ENCODE results near the gene TBC1D22A.

DNA sequence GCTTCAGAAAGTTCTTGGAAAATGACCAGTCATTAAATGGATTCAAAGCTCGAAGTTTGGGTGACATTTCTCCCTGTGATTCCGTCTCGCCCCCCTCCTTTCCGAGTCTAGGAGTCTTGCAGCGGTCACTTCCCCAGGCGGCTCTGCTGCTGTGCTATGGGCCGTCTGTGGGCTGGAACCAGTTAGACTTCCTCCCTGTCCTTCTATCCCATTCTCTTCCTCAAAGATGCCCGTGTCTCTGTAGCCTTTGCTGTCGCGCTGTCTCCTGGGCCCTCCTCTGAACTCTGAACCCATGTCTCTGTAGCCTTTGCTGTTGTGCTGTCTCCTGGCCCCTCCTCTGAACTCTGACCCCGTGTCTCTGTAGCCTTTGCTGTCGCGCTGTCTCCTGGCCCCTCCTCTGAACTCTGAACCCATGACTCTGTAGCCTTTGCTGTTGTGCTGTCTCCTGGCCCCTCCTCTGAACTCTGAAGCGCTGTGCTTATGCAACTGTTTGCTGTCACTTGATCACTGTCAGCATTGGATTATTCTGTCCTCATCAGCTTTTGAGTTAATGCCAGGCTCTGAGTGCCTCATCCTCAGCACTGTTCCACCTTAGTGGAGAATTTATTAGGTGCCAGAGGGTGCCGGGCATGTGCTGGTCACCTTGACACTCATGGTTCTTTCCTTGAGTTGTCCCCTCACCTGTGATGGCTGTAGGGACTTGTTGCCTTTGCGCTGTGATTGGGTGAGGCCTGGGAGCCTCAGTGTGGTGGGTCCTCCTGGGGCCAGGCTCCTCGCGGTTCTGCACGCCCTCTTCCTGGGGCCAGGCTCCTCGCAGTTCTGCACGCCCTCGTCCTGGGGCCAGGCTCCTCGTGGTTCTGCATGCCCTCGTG is 173.3 kb downstream of the TBC1D22A start:
- TF ChIP-seq, protein P1, sequence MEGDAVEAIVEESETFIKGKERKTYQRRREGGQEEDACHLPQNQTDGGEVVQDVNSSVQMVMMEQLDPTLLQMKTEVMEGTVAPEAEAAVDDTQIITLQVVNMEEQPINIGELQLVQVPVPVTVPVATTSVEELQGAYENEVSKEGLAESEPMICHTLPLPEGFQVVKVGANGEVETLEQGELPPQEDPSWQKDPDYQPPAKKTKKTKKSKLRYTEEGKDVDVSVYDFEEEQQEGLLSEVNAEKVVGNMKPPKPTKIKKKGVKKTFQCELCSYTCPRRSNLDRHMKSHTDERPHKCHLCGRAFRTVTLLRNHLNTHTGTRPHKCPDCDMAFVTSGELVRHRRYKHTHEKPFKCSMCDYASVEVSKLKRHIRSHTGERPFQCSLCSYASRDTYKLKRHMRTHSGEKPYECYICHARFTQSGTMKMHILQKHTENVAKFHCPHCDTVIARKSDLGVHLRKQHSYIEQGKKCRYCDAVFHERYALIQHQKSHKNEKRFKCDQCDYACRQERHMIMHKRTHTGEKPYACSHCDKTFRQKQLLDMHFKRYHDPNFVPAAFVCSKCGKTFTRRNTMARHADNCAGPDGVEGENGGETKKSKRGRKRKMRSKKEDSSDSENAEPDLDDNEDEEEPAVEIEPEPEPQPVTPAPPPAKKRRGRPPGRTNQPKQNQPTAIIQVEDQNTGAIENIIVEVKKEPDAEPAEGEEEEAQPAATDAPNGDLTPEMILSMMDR (IDR thresholded peaks at IDR 0.05 in 2 of 3, conservative IDR thresholded peaks at IDR 0.05 in 1 of 3; ENCODE audit: borderline replicate concordance in 1 of 3, insufficient read depth in 1 of 3, low read depth in 2 of 3, low read length in 2 of 3), result no peak
- no peak for TF ChIP-seq EGR1 (IDR thresholded peaks at IDR 0.05; ENCODE audit: low read depth)
- no peak for TF ChIP-seq EZH2phosphoT487 (IDR thresholded peaks at IDR 0.05; ENCODE audit: borderline replicate concordance)
- TF ChIP-seq EZH2 (IDR thresholded peaks at IDR 0.05), result no peak
- TF ChIP-seq CEBPB (IDR thresholded peaks at IDR 0.05; ENCODE audit: low read depth), result no peak
- TF ChIP-seq POLR2A (IDR thresholded peaks at IDR 0.05; ENCODE audit: borderline replicate concordance, extremely low read depth, insufficient read depth, insufficient read length), result no peak
- TF ChIP-seq, protein P2, sequence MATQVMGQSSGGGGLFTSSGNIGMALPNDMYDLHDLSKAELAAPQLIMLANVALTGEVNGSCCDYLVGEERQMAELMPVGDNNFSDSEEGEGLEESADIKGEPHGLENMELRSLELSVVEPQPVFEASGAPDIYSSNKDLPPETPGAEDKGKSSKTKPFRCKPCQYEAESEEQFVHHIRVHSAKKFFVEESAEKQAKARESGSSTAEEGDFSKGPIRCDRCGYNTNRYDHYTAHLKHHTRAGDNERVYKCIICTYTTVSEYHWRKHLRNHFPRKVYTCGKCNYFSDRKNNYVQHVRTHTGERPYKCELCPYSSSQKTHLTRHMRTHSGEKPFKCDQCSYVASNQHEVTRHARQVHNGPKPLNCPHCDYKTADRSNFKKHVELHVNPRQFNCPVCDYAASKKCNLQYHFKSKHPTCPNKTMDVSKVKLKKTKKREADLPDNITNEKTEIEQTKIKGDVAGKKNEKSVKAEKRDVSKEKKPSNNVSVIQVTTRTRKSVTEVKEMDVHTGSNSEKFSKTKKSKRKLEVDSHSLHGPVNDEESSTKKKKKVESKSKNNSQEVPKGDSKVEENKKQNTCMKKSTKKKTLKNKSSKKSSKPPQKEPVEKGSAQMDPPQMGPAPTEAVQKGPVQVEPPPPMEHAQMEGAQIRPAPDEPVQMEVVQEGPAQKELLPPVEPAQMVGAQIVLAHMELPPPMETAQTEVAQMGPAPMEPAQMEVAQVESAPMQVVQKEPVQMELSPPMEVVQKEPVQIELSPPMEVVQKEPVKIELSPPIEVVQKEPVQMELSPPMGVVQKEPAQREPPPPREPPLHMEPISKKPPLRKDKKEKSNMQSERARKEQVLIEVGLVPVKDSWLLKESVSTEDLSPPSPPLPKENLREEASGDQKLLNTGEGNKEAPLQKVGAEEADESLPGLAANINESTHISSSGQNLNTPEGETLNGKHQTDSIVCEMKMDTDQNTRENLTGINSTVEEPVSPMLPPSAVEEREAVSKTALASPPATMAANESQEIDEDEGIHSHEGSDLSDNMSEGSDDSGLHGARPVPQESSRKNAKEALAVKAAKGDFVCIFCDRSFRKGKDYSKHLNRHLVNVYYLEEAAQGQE (IDR thresholded peaks at IDR 0.05; ENCODE audit: low read depth), result no peak
